ENCODE data around the gene PRDM5.

- no peak for TF ChIP-seq POLR2A (IDR thresholded peaks at IDR 0.05)
- TF ChIP-seq, protein P1, sequence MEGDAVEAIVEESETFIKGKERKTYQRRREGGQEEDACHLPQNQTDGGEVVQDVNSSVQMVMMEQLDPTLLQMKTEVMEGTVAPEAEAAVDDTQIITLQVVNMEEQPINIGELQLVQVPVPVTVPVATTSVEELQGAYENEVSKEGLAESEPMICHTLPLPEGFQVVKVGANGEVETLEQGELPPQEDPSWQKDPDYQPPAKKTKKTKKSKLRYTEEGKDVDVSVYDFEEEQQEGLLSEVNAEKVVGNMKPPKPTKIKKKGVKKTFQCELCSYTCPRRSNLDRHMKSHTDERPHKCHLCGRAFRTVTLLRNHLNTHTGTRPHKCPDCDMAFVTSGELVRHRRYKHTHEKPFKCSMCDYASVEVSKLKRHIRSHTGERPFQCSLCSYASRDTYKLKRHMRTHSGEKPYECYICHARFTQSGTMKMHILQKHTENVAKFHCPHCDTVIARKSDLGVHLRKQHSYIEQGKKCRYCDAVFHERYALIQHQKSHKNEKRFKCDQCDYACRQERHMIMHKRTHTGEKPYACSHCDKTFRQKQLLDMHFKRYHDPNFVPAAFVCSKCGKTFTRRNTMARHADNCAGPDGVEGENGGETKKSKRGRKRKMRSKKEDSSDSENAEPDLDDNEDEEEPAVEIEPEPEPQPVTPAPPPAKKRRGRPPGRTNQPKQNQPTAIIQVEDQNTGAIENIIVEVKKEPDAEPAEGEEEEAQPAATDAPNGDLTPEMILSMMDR (IDR thresholded peaks at IDR 0.05), result no peak
Measured at GRCh38 chr4:120881351-120881750, 41.2 kb downstream of the PRDM5 start.

Measured in right lobe of liver (tissue), 4 donors.